ENCODE measurements around the gene EIF3B. TPM values are rescaled to one million over a fixed set of nuclear protein-coding genes. Genes with fewer than 3 reads are reported as not detected.

EIF3B gene
- 223 to 260 TPM (median 250 TPM) in 5 replicates for total RNA-seq (2022; extraction: Qiagen RNA extraction; ENCODE audit: low read depth)

DNA sequence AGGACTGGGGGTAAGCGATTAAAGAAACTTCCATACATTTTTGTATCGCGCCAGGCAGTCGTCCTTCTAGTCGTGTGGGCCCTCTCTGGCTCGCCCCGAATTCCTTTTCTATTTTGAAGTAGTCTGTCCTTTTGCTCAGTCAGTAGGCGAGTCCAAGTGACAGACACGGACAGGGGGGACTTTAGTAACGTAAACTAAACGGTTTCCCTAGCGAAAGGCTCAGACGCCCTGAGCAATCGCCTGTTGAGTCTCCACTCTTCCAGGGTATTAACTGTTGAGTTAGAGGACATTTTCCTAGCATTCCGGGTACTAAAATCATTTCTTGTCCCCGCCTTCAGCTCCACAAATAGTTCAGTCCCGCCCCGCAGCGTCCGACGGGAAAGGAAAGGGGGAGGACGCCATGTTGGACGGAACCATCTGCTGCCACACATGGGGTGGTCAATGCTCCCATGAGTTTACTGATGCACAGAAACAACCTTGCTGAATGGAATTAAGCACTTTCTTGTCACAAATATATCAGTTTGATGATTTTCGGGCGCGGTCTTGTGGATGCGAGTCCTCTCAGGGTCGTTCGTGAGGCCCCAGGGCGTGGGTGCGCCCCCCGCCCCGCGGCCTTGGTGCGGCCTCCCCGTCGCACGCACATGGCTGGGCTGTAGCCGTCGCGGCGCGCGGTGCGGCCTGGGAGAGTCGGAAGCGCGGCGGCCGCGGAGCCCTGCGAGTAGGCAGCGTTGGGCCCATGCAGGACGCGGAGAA is at the start of gene EIF3B:
Gene EIF3B, plus strand, starts transcription at position 642 of the 753 bp plus-strand sequence. Its CDS starts 95 bp downstream, at position 737.

GRCh38 chr7:2314209-2314955 is 40.2 kb upstream of the EIF3B start, which contains the start of gene SNX8:
SNX8 (minus strand) TSS chr7:2314441; CDS start chr7:2314421, 20 bp downstream.

GRCh38 chr7:2403014-2403717 is 48.5 kb downstream of the EIF3B start, which contains the start of gene CHST12:
CHST12 (plus strand) TSS chr7:2403611; CDS start chr7:2432640, 29,029 bp downstream.

Other genes with a start within 250 kb of the EIF3B start
- 10.4 to 27.2 TPM (median 24.0 TPM) in 5 replicates for gene MAD1L1, start 121.9 kb upstream of the EIF3B start, total RNA-seq (2022; extraction: Qiagen RNA extraction; ENCODE audit: low read depth)
- gene MRM2, start 112.6 kb upstream of the EIF3B start, total RNA-seq (2022; extraction: Qiagen RNA extraction; ENCODE audit: low read depth), result 48.3 to 61.1 TPM (median 52.8 TPM) in 5 replicates
- gene NUDT1, start 112.6 kb upstream of the EIF3B start, total RNA-seq (2022; extraction: Qiagen RNA extraction; ENCODE audit: low read depth), result 88.1 to 116 TPM (median 105 TPM) in 5 replicates
- 61.0 to 101 TPM (median 87.3 TPM) in 5 replicates for gene SNX8, start 40.4 kb upstream of the EIF3B start, total RNA-seq (2022; extraction: Qiagen RNA extraction; ENCODE audit: low read depth)
- gene CHST12, start 48.8 kb downstream of the EIF3B start, total RNA-seq (2022; extraction: Qiagen RNA extraction; ENCODE audit: low read depth), result 6.2 to 15.7 TPM (median 13.9 TPM) in 5 replicates
- not detected in 5 replicates for gene GRIFIN, start 121.6 kb downstream of the EIF3B start, total RNA-seq (2022; extraction: Qiagen RNA extraction; ENCODE audit: low read depth)
- 7.5 to 20.1 TPM (median 17.2 TPM) in 5 replicates for gene LFNG, start 164.9 kb downstream of the EIF3B start, total RNA-seq (2022; extraction: Qiagen RNA extraction; ENCODE audit: low read depth)
- gene BRAT1, start 200.7 kb downstream of the EIF3B start, total RNA-seq (2022; extraction: Qiagen RNA extraction; ENCODE audit: low read depth), result 14.2 to 41.5 TPM (median 36.1 TPM) in 5 replicates
- 7.6 to 14.0 TPM (median 13.9 TPM) in 5 replicates for gene IQCE, start 204.2 kb downstream of the EIF3B start, total RNA-seq (2022; extraction: Qiagen RNA extraction; ENCODE audit: low read depth)